Ishikawa (cell line): ENCODE measurements around the gene GAS2L1.

Experiments
- CEBPB ChIP-seq: IDR thresholded peaks from 2 replicates; pipeline ENCODE4 v1.6.1; 2012
- CREB1 ChIP-seq: IDR thresholded peaks from 2 replicates; pipeline ENCODE4 v1.6.1; 2012; ENCODE audit warnings: low read depth
- EGR1 ChIP-seq: IDR thresholded peaks from 2 replicates; pipeline ENCODE4 v1.6.1; 2012
- EP300 ChIP-seq: IDR thresholded peaks from 2 replicates; pipeline ENCODE4 v1.6.1; 2012; ENCODE audit warnings: borderline replicate concordance
- FOXM1 ChIP-seq: IDR thresholded peaks from 2 replicates; pipeline ENCODE4 v1.6.1; 2012; ENCODE audit warnings: low read depth, borderline replicate concordance
- MAX ChIP-seq: IDR thresholded peaks from 2 replicates; pipeline ENCODE4 v1.6.1; 2012
- NFIC ChIP-seq: IDR thresholded peaks from 2 replicates; pipeline ENCODE4 v1.6.1; 2012
- RAD21 ChIP-seq: IDR thresholded peaks from 2 replicates; pipeline ENCODE4 v1.6.1; 2012; ENCODE audit warnings: low read depth
- REST ChIP-seq: IDR thresholded peaks from 2 replicates; pipeline ENCODE4 v1.6.1; 2012; ENCODE audit warnings: low read depth, mild to moderate bottlenecking
- TAF1 ChIP-seq: IDR thresholded peaks from 2 replicates; pipeline ENCODE4 v1.6.1; 2012; ENCODE audit warnings: low read depth, mild to moderate bottlenecking
- TCF12 ChIP-seq: IDR thresholded peaks from 2 replicates; pipeline ENCODE4 v1.6.1; 2012; ENCODE audit warnings: low read depth
- TEAD4 ChIP-seq: IDR thresholded peaks from 2 replicates; pipeline ENCODE4 v1.6.1; 2012
- USF1 ChIP-seq: IDR thresholded peaks from 2 replicates; pipeline ENCODE4 v1.6.1; 2012
- YY1 ChIP-seq: IDR thresholded peaks from 2 replicates; pipeline ENCODE4 v1.6.1; 2012; ENCODE audit warnings: low read depth
- ZBTB7A ChIP-seq: IDR thresholded peaks from 2 replicates; pipeline ENCODE4 v1.6.1; 2012; ENCODE audit warnings: low read depth

The GAS2L1 gene

GRCh38 chr22:29265305-29265704, 41.1 kb upstream of the GAS2L1 start:
- TF ChIP-seq CREB1: no peak
- TF ChIP-seq RAD21: no peak
- TF ChIP-seq FOXM1: no peak
- TF ChIP-seq TCF12: no peak
- TF ChIP-seq NFIC: no peak
- no peak for TF ChIP-seq EP300
- no peak for TF ChIP-seq TAF1
- no peak for TF ChIP-seq MAX
- TF ChIP-seq CEBPB: no peak
- no peak for TF ChIP-seq REST
- TF ChIP-seq USF1: no peak
- TF ChIP-seq YY1: no peak
- TF ChIP-seq TEAD4: no peak

GRCh38 chr22:29265929-29266328, 40.5 kb upstream of the GAS2L1 start:
- TF ChIP-seq YY1 (no peak), TAF1 (no peak), MAX (no peak), CREB1 (no peak), FOXM1 (no peak), RAD21 (no peak), EP300 (no peak), REST (no peak), EGR1 (no peak), TEAD4 (no peak), USF1 (no peak), CEBPB (no peak), TCF12 (no peak), ZBTB7A (no peak)

- TF ChIP-seq FOXM1: no peak
- TF ChIP-seq REST: no peak
- TF ChIP-seq USF1: no peak
- TF ChIP-seq MAX: no peak
- TF ChIP-seq TCF12: no peak
- no peak for TF ChIP-seq RAD21
- no peak for TF ChIP-seq EP300
- TF ChIP-seq TEAD4: no peak
- no peak for TF ChIP-seq YY1
- no peak for TF ChIP-seq CEBPB
- no peak for TF ChIP-seq TAF1
- TF ChIP-seq ZBTB7A: no peak
- TF ChIP-seq NFIC: no peak
- no peak for TF ChIP-seq EGR1
- TF ChIP-seq CREB1: no peak
Measured at GRCh38 chr22:29266564-29267461, 39.6 kb upstream of the GAS2L1 start.
